ENCODE results near the gene CCDC88B. TPM values are rescaled to one million over a fixed set of nuclear protein-coding genes. Genes with fewer than 3 reads are reported as not detected.
A peak's percentile ranks its signal among the peaks of the same experiment; 100 is the strongest.

The CCDC88B gene
- total RNA-seq, 1 donor from 2014 or later: 0.99 TPM

- DNase-seq (ENCODE audit: low spot score): no peak
- Mint-ChIP-seq H3K36me3 (ENCODE audit: low read depth) (peaks cover 1% of the 10 kb centered on the region), H3K4me1 (ENCODE audit: low read depth) (peaks cover 31% of the 10 kb centered on the region), H3K4me3 (ENCODE audit: unreplicated experiment) (peak overlapping the region; percentile 84), H3K27me3 (ENCODE audit: low read depth) (peaks cover 10% of the 10 kb centered on the region), H3K27ac (ENCODE audit: unreplicated experiment) (peak overlapping the region; percentile 97), H3K9me3 (ENCODE audit: low read depth) (no peaks in the 10 kb centered on the region)
- no peak for TF ChIP-seq CTCF (IDR thresholded peaks at IDR 0.05)
Observed at GRCh38 chr11:64304032-64304315, 36.0 kb upstream of the CCDC88B start.

- no peaks in the 10 kb centered on the region for H3K9me3 Mint-ChIP-seq (ENCODE audit: low read depth)
- peaks cover 31% of the 10 kb centered on the region for H3K4me1 Mint-ChIP-seq (ENCODE audit: low read depth)
- TF ChIP-seq CTCF (IDR thresholded peaks at IDR 0.05): peak; percentile 99
- peak overlapping the region; percentile 84 for H3K4me3 Mint-ChIP-seq (ENCODE audit: unreplicated experiment)
- peak overlapping the region; percentile 97 for H3K27ac Mint-ChIP-seq (ENCODE audit: unreplicated experiment)
- no peak for DNase-seq (ENCODE audit: low spot score)
- peaks cover 8% of the 10 kb centered on the region for H3K27me3 Mint-ChIP-seq (ENCODE audit: low read depth)
- peaks cover 1% of the 10 kb centered on the region for H3K36me3 Mint-ChIP-seq (ENCODE audit: low read depth)
Observed at GRCh38 chr11:64304316-64305072, 35.5 kb upstream of the CCDC88B start.

- Mint-ChIP-seq H3K4me3 (ENCODE audit: unreplicated experiment) (peak within 1 kb of the TSS; percentile 91), H3K9me3 (ENCODE audit: low read depth) (no peaks in the 10 kb centered on the region), H3K27ac (ENCODE audit: unreplicated experiment) (peak within 1 kb of the TSS; percentile 97), H3K4me1 (ENCODE audit: low read depth) (peaks cover 27% of the 10 kb centered on the region), H3K27me3 (ENCODE audit: low read depth) (peaks cover 6% of the 10 kb centered on the region), H3K36me3 (ENCODE audit: low read depth) (peaks cover 1% of the 10 kb centered on the region)
- no peak for TF ChIP-seq CTCF (IDR thresholded peaks at IDR 0.05)
- DNase-seq (ENCODE audit: low spot score): peak; percentile 100
Observed at GRCh38 chr11:64305075-64305690, 34.8 kb upstream of the CCDC88B start, which contains the start of gene ESRRA. Gene ESRRA (plus strand): TSS chr11:64305524. CDS start chr11:64307180, 1,656 bp downstream.

GRCh38 chr11:64305691-64306562, 34.1 kb upstream of the CCDC88B start:
- TF ChIP-seq CTCF (IDR thresholded peaks at IDR 0.05): peak; percentile 74
- no peaks in the 10 kb centered on the region for H3K27me3 Mint-ChIP-seq (ENCODE audit: low read depth)
- H3K9me3 Mint-ChIP-seq (ENCODE audit: low read depth): no peaks in the 10 kb centered on the region
- H3K4me1 Mint-ChIP-seq (ENCODE audit: low read depth): peaks cover 19% of the 10 kb centered on the region
- H3K4me3 Mint-ChIP-seq (ENCODE audit: unreplicated experiment): peak overlapping the region; percentile 91
- peak; percentile 94 for DNase-seq (ENCODE audit: low spot score)
- peaks cover 1% of the 10 kb centered on the region for H3K36me3 Mint-ChIP-seq (ENCODE audit: low read depth)
- peak overlapping the region; percentile 60 for H3K27ac Mint-ChIP-seq (ENCODE audit: unreplicated experiment)

GRCh38 chr11:64306563-64306875, 33.5 kb upstream of the CCDC88B start:
- no peaks in the 10 kb centered on the region for H3K9me3 Mint-ChIP-seq (ENCODE audit: low read depth)
- DNase-seq (ENCODE audit: low spot score): no peak
- peak overlapping the region; percentile 91 for H3K4me3 Mint-ChIP-seq (ENCODE audit: unreplicated experiment)
- peak overlapping the region; percentile 60 for H3K27ac Mint-ChIP-seq (ENCODE audit: unreplicated experiment)
- H3K36me3 Mint-ChIP-seq (ENCODE audit: low read depth): peaks cover 1% of the 10 kb centered on the region
- no peak for TF ChIP-seq CTCF (IDR thresholded peaks at IDR 0.05)
- no peaks in the 10 kb centered on the region for H3K27me3 Mint-ChIP-seq (ENCODE audit: low read depth)
- peaks cover 17% of the 10 kb centered on the region for H3K4me1 Mint-ChIP-seq (ENCODE audit: low read depth)
